Gastrocnemius medialis (tissue), 4 donors: ENCODE results near the gene B4GALT6. TPM values are rescaled to one million over a fixed set of nuclear protein-coding genes. Genes with fewer than 3 reads are reported as not detected.

Experiments used
- ATAC-seq, 2 donors: fragments of 150-250 bp; one replicate each; pipeline ENCODE4 v1.9.1; 2016
- DNase-seq, 2 donors: peaks; one replicate each; pipeline ENCODE4 v3.0.0-alpha.2; 2019
- H3K27ac ChIP-seq, 4 donors: fragments of 200-600 bp; sonication (generic); 1 replicate in 1 of 4; 2 replicates in 3 of 4; pipeline ENCODE4 v1.5.1; 2016 to 2018; ENCODE audit warnings: mild to moderate bottlenecking in 2 of 4, moderate library complexity in 1 of 4
- H3K27me3 ChIP-seq, 3 donors: fragments of 200-600 bp; sonication (generic) in 2 of 3; 1 replicate in 1 of 3; 2 replicates in 2 of 3; pipeline versions ENCODE4 v1.5.1 to v1.6.0; 2016 to 2019; ENCODE audit warnings: mild to moderate bottlenecking in 1 of 3, moderate library complexity in 1 of 3
- H3K36me3 ChIP-seq, 2 donors: fragments of 200-600 bp; sonication (generic) in 1 of 2; one replicate each; pipeline ENCODE4 v1.5.1; 2017 to 2018
- H3K4me1 ChIP-seq, 2 donors: fragments of 200-600 bp; sonication (generic) in 1 of 2; one replicate each; pipeline ENCODE4 v1.5.1; 2016 to 2017; ENCODE audit warnings: mild to moderate bottlenecking in 2 of 2
- H3K4me3 ChIP-seq, 4 donors: fragments of 200-600 bp; sonication (generic) in 3 of 4; 1 replicate in 1 of 4; 2 replicates in 3 of 4; pipeline ENCODE4 v1.5.1; 2016 to 2019; ENCODE audit warnings: mild to moderate bottlenecking in 2 of 4
- H3K9me3 ChIP-seq, 3 donors: fragments of 200-600 bp; sonication (generic) in 2 of 3; 1 replicate in 1 of 3; 2 replicates in 2 of 3; pipeline ENCODE4 v1.5.1; 2016 to 2019
- CTCF ChIP-seq, 5 experiments: fragments of 450-650 bp in 3 of 5; fragments of 200-600 bp in 2 of 5; sonication (generic) in 2 of 5; IDR thresholded peaks in 4 of 5; conservative IDR thresholded peaks in 1 of 5; 1 replicate in 4 of 5; 2 replicates in 1 of 5; pipeline ENCODE4 v1.5.1; 2016 to 2019; ENCODE audit warnings: antibody characterized with exemption in 5 of 5, mild to moderate bottlenecking in 3 of 5, moderate library complexity in 3 of 5
- POLR2A ChIP-seq, 2 donors: fragments of 450-650 bp; IDR thresholded peaks; one replicate each; pipeline ENCODE4 v1.6.1; 2017; ENCODE audit warnings: antibody characterized with exemption in 2 of 2, mild to moderate bottlenecking in 2 of 2, moderate library complexity in 2 of 2
- in situ Hi-C, 4 donors: fragments of 200-750 bp; cut with MboI; loops; one replicate each; pipeline versions ENCODE4 v1.15.0 to v1.8.0; 2017; ENCODE audit warnings: low sequenced_read_pairs in 4 of 4
- intact Hi-C: fragments of 100-400 bp; cut with DNase I; formaldehyde crosslinking; loops from one replicate; pipeline ENCODE4 v1.15.1; 2023; ENCODE audit warnings: low total_unique reads
- total RNA-seq, 4 donors: library from RNA; depleted of rRNA; stranded (reverse); fragments of >200 nt; gene quantifications; one replicate each; pipeline versions ENCODE4 v1.1.0 to v1.2.3, GENCODE V29; 2016

Gene B4GALT6
- total RNA-seq, 4 donors from 2014 or later, result 0.85 to 2.9 (median 1.9) TPM

- in situ Hi-C loops (no loop called here), intact Hi-C loops (no loop called here)
Measured at GRCh38 chr18:31610286-31611205, 73.8 kb downstream of the B4GALT6 start.

GRCh38 chr18:31609886-31610285, 74.5 kb downstream of the B4GALT6 start:
- in situ Hi-C loops (no loop called here), intact Hi-C loops (no loop called here)
- ATAC-seq (no peak), DNase-seq (no peak)
- no peaks in the 10 kb centered on the region for H3K9me3 ChIP-seq
- TF ChIP-seq CTCF (IDR thresholded peaks at IDR 0.05 in 4 of 5, conservative IDR thresholded peaks at IDR 0.05 in 1 of 5), result no peak
- no peak for TF ChIP-seq POLR2A (IDR thresholded peaks at IDR 0.05)
- no peaks in the 10 kb centered on the region for H3K27me3 ChIP-seq
- H3K4me1 ChIP-seq, result peaks cover 10 to 12% of the 10 kb centered on the region in 2 donors
- H3K27ac ChIP-seq, result no peak overlapping the region
- H3K4me3 ChIP-seq, result no peak overlapping the region
- no peaks in the 10 kb centered on the region for H3K36me3 ChIP-seq

More at GRCh38 chr18:31610286-31611205, 73.8 kb downstream of the B4GALT6 start:
- ATAC-seq, result no peak
- Histone ChIP-seq H3K4me1 (peaks cover 10 to 12% of the 10 kb centered on the region in 2 donors), H3K27ac (no peak overlapping the region), H3K27me3 (no peaks in the 10 kb centered on the region), H3K9me3 (no peaks in the 10 kb centered on the region), H3K36me3 (no peaks in the 10 kb centered on the region), H3K4me3 (no peak overlapping the region)
- no peak for DNase-seq
- TF ChIP-seq POLR2A (IDR thresholded peaks at IDR 0.05) (no peak), CTCF (IDR thresholded peaks at IDR 0.05 in 4 of 5, conservative IDR thresholded peaks at IDR 0.05 in 1 of 5) (peak in 1 of 5 experiments; percentile 28)

- in situ Hi-C loops (no loop called here), intact Hi-C loops (no loop called here)
- TF ChIP-seq CTCF (IDR thresholded peaks at IDR 0.05 in 4 of 5, conservative IDR thresholded peaks at IDR 0.05 in 1 of 5) (no peak), POLR2A (IDR thresholded peaks at IDR 0.05) (no peak)
- DNase-seq (no peak), ATAC-seq (no peak)
- no peaks in the 10 kb centered on the region for H3K9me3 ChIP-seq
- no peaks in the 10 kb centered on the region for H3K27me3 ChIP-seq
- no peak overlapping the region for H3K4me3 ChIP-seq
- H3K27ac ChIP-seq, result no peak overlapping the region
- peaks cover 5 to 12% of the 10 kb centered on the region in 2 donors for H3K4me1 ChIP-seq
- no peaks in the 10 kb centered on the region for H3K36me3 ChIP-seq
Measured at GRCh38 chr18:31607384-31607783, 77.0 kb downstream of the B4GALT6 start.

- Histone ChIP-seq H3K27ac (no peak overlapping the region), H3K27me3 (no peaks in the 10 kb centered on the region), H3K9me3 (no peaks in the 10 kb centered on the region), H3K36me3 (no peaks in the 10 kb centered on the region), H3K4me1 (peaks cover under 1 to 3% of the 10 kb centered on the region in 2 donors), H3K4me3 (no peak overlapping the region)
- DNase-seq (no peak), ATAC-seq (no peak)
- TF ChIP-seq CTCF (IDR thresholded peaks at IDR 0.05 in 4 of 5, conservative IDR thresholded peaks at IDR 0.05 in 1 of 5) (no peak), POLR2A (IDR thresholded peaks at IDR 0.05) (no peak)
- intact Hi-C loops (no loop called here), in situ Hi-C loops (no loop called here)
Measured at GRCh38 chr18:31606265-31606664, 78.1 kb downstream of the B4GALT6 start.
